ENCODE results near the gene STX16. TPM values are rescaled to one million over a fixed set of nuclear protein-coding genes. Genes with fewer than 3 reads are reported as not detected.

Gene STX16, protein sequence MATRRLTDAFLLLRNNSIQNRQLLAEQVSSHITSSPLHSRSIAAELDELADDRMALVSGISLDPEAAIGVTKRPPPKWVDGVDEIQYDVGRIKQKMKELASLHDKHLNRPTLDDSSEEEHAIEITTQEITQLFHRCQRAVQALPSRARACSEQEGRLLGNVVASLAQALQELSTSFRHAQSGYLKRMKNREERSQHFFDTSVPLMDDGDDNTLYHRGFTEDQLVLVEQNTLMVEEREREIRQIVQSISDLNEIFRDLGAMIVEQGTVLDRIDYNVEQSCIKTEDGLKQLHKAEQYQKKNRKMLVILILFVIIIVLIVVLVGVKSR
- 15.7 and 25.8 TPM in 2 replicates for total RNA-seq

GRCh38 chr20:58650776-58651558 is at the start of gene STX16:
Gene STX16, plus strand, starts transcription at chr20:58651283. Its CDS starts 724 bp downstream, at chr20:58652007.

GRCh38 chr20:58692579-58693225 is 41.6 kb downstream of the STX16 start, which contains the start of gene NPEPL1:
Gene NPEPL1, plus strand, starts transcription at chr20:58692800. Its CDS starts 101 bp downstream, at chr20:58692901.

Other genes with a start within 250 kb of the STX16 start
- gene APCDD1L, start 135.9 kb upstream of the STX16 start, total RNA-seq: 0.76 and 1.6 TPM in 2 replicates
- 12.3 and 13.7 TPM in 2 replicates for gene NPEPL1, start 41.5 kb downstream of the STX16 start, total RNA-seq
- 0.62 and 1.6 TPM in 2 replicates for gene GNAS-AS1, start 199.6 kb downstream of the STX16 start, total RNA-seq
- gene GNAS, start 201.4 kb downstream of the STX16 start, total RNA-seq: 475 and 594 TPM in 2 replicates